Measurements from ENCODE around the gene ITIH3.

The ITIH3 gene

GRCh38 chr3:52795298-52795900 lies 803 bp downstream of the ITIH3 start:
- DNase-seq = no peak

- DNase-seq = no peak
These were observed 1.8 kb downstream of the ITIH3 start for GRCh38 chr3:52796411-52796810.

- no peak for DNase-seq
These were observed 3.9 kb downstream of the ITIH3 start for GRCh38 chr3:52798376-52798977.

- peak in 1 of 2 donors; percentile 24 for DNase-seq
These were observed 4.4 kb downstream of the ITIH3 start for GRCh38 chr3:52798978-52799476.

DNA sequence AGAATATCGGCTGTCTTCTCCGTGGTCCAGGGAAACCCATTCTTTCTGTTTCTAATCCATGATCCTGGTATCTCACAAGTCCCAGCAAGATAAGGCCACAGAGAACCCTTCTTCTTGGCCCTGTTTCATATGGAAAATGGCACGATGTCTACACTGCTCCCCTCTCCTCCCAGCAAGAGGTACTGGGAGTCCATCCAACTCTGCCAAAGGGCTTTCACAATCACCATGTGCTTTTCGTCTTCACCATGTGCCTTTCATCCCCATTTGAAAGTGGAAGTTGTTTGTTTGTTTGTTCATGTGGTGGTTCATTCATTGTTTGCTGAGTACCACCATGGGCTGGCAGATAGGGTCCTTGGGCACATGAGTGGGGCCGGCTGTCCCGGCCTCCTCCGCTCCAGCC lies 5.5 kb downstream of the ITIH3 start:
- no peak for DNase-seq

- DNase-seq = no peak
These were observed 7.2 kb downstream of the ITIH3 start for GRCh38 chr3:52801839-52802238.

DNA sequence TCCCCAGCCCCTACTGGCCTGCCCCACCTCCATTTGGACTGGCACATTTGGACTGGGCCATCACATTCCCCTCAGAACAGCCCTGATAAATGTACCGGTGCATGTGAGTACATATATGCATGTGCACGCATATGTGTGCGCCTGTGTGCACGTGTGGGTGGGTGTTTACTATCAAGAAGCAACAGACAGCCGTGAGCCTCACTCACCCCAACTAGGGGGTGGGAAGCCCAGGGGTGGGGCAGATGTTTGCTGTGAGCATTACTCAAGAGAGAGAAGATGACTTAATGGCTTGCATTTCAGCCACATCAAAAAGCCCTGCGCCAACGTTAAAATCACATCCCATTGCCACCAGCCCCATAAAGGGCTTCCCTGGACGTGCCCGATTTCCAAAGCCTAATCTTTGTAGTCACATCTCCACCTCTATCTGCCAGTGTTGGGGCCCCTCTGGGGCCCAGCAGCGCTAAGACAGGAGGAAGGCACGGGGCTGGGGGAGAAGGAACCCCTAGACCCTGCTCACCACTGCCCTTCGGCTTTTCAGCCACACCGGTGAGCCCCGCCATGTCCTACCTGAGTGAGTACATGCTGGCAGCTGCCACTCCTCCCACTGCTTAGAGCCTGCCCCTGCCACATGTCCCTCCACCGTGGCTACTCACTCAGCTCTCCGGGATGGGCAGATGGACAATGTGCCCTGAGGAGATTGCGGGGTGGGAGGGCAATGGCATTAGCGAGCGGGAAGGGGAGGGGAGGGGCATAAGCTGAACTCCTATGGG lies 10.9 kb downstream of the ITIH3 start:
- DNase-seq = no peak

DNA sequence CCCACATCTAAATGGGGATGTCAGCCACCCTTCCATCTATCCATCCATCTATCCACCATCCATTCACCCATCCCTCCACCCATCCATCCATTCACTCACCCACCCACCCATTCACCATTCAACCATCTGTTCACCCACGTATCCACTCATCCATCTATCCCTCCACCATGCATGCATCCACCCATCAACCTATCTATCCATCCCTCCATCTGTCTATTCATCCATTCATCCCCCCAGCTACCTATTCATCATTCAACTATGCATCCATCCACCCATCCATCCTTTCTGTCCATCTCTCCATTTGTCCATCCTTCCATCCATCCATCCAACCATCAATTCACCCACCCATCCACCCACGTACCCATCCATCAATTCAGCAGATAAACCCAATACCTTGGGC lies 14.6 kb downstream of the ITIH3 start:
- DNase-seq = no peak

- DNase-seq = no peak
These were observed 15.2 kb downstream of the ITIH3 start for GRCh38 chr3:52809662-52810377.

- DNase-seq = no peak
These were observed 16.3 kb downstream of the ITIH3 start for GRCh38 chr3:52810923-52811322.

GRCh38 chr3:52811452-52812011 lies 16.9 kb downstream of the ITIH3 start:
- DNase-seq = no peak

DNA sequence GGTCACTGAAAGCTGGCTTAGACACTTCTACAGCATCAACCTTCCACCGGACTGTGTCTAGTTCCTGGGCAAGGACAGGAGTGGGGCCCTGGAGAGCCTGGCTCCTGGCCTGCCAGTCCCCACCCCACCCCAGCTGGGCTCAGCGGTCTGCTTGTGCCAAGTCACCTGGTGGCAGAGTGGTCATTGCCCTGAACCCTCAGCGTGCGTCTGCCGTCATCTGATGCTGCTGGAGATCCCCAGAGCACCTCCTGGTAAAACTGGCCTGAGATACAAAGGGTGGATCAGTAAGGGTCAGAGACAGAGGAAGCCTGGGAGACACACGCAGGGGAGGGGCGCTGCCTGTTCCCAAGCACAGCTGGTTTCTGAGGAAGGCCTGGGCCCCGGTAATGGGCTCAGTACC lies 19.2 kb downstream of the ITIH3 start:
- DNase-seq = no peak

DNA sequence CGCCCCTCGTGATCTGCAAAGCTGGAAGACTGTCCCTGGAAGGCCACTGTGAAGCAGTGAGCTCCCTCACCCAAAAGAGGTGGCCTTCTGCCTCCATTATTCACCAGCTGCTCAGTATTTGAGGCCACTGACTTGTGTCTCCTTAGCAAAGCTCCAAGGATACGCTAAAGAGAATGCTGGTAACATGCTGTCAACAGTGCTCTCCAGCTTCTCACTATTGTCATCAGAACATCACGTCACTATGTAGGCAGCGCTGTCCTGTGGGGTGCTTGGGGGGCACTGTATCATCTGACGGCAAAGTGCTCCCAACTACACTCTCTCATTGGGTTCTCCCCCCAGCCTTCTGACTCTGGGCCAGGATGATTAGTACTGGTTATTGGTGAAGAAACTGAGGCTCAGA lies 21.6 kb downstream of the ITIH3 start:
- DNase-seq = no peak

- no peak for DNase-seq
These were observed 22.1 kb downstream of the ITIH3 start for GRCh38 chr3:52816654-52817053.

GRCh38 chr3:52817221-52817620 lies 22.6 kb downstream of the ITIH3 start:
- DNase-seq = no peak

DNA sequence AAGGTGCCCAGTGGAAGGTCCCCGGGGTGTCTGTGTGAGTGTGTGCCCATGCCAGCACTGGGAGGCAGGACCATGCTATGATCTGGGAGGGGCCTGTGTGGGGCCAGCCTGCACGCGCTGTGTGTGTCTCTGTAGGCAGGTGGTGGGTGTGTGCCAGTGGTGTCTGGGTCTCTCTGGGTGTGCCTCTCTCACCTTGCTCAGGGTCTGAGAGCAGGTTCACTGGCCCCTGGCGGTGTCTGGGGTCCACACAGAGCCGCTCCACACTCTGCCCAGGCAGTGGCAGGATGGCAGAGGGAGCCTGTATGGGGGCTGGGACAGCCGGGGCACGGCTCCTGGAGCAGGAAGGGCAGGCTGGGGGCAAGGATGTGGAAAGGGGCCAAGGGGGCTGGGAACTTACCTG lies 23.3 kb downstream of the ITIH3 start:
- no peak for DNase-seq

DNA sequence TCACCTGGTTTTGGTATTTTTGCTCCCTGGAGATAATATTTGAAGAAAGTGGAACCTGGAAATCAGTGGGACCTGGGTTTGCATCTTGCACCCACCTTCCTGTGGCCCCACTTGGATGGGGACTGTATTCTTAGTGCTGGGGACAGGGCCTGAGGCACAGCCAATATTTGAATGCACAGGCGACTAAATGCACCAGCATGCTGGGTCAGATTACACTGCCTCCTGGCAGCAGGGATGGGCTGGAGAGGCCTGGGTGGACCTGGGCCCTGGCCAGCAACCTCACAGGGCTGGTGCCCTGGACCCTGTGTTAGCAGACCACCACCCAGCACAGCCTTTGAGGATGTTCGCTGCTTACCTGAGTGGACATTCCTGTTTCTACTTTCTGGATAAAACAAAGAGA lies 25.3 kb downstream of the ITIH3 start:
- no peak for DNase-seq

DNA sequence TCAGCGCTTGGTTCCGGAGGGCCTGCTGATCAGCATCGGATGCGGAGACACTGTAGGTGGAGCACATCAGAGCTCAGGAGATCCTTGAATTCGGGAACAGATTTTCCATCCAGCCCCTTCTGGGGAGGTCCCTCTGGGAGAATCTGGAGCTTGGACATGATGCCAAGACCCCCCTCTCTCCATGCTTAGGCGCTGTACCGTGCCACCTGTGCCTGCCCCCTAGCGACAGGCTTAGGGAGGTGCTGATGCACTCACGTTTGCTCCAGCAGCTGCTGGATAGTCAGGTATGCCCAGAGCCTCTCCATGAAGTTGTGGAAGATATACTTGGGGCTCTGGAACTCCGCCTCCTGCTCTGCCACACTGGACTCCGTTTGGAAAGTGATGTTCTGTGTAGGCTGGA lies 26.1 kb downstream of the ITIH3 start:
- no peak for DNase-seq

- no peak for DNase-seq
These were observed 27.8 kb downstream of the ITIH3 start for GRCh38 chr3:52822363-52822762.

DNA sequence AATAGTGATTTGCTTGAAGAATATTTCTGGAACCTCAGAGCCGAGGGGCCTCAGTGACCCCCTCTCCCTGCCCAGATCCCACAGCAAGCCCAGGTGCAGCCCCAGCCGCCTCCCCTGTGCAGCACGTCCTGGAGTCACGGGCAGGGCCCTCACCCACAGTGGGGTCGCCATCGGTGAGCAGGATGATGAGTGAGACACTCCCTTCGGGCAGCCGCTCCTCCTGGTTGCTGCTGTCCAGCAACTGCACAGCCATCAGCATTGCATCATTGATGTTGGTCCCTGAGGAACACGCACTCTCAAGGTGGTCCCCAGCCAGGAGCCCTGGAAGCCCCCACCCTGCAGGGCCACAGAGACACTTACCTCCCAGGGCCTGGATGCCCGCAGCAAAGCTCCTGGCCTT lies 29.4 kb downstream of the ITIH3 start:
- no peak for DNase-seq

GRCh38 chr3:52827441-52827840 lies 32.8 kb downstream of the ITIH3 start:
- DNase-seq = no peak

DNA sequence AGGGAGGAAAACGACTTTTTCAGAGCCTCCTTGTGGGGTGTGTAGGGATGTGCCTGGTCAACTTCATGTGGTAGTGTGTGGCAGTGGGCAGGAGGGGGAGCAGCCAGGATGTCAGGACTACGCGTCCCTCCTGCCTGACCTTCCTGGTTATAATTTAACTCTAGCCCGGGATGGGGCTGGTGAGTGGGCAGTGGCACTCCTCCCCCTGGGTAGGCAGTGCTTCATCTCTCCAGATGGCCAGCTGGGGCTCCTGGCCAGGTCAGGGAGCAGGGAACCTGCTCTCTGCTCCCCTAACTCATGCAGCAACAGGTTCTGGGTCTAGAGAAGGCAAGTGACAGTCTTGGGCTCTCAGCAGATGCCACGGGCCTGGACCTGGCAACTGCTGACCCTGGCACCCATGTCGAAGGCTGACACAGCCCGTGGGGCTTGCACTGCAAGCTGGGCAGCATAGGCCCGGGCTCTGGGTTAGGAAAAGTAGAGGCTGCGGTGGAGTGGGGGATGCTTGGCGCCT lies 33.3 kb downstream of the ITIH3 start:
- DNase-seq = no peak

DNA sequence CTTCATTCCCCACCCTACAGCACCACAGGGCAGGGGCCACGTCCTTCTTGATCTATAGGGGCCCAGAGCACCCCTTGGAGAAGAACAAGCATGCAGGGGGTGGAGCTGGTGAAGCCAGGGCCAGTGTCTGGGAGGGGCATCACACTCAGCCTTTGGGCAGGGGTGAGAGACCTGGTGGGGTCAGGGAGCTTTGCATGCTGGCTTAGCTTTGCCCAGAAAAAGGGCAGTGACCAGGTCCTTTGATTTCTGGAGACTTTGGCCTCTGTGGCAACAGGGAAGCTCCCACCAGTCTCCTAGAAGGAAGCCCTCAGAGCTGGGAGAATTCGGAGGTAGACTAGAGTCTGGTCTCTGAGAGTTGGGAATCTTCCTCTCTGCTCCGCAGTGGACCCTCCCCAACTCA lies 34.9 kb downstream of the ITIH3 start:
- no peak for DNase-seq

Data from CD4-positive, alpha-beta T cell treated with Interleukin-1 beta for 1 hour (primary cell).